Activated CD4-positive, alpha-beta T cell treated with anti-CD3 and anti-CD28 coated beads, Interleukin-10, Interleukin-2, amounts not matched to agents 100 ng/mL and 50 ng/mL, durations not matched to agents 16 hours and 8 hours (primary cell): ENCODE data around the gene RCAN1.
"Not testable (repeated sequence)": the region's sequence is repeated elsewhere in the genome, so short reads cannot be mapped to it uniquely, and the experiment has no call there.

ENCODE experiments used
- DNase-seq: peaks from one replicate; pipeline ENCODE4 v3.0.0-alpha.2; 2020

The RCAN1 gene

DNA sequence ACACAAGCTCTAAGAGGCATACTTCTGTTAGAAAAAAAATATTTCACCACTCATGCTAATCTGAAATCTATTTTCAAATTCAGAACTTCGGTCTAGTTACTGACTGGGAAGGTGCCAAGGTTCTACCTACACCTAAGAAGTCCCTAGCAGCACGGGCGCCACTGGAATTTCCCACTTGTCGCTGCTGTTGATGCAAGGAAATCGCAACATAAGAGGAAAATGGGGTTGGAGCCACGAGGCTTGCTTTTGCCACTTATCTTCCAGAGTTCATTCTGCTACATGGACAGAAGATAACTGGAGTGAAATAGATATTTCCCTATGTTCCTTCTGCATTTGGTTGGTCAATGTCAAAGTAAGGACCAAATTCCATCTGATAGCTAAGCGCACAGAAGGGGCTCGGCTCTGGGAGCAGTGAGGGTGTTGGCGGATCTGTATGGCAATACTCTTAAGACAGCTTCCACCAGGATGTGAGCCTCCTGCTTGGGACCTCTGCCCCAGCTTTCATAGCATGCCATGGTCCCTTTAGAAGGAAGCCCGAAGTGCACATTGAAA lies 47.2 kb downstream of the RCAN1 start:
- DNase-seq, result no peak

DNA sequence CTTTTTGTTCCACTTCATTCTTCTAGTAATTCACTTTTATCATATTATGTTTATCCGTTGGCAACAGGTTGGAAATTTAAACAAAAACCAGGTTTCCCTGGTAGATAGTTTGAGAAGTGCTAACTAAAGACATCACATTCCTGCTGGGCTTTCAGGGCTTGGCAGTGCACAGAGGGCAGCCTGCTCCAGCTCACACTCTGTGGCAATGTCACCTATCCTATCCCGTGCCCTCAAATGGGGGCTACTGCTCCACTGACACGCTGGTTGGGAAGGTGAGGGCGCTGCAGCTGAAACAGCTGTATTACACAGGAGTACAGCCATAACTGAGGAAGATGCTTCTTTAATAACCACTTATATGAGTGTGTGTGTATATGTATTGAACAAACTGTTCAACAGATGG lies 49.7 kb downstream of the RCAN1 start:
- no peak for DNase-seq

GRCh38 chr21:34563370-34563769 lies 51.5 kb downstream of the RCAN1 start:
- DNase-seq, result not testable (repeated sequence)

GRCh38 chr21:34561806-34562205 lies 53.1 kb downstream of the RCAN1 start:
- DNase-seq, result no peak

GRCh38 chr21:34560609-34561008 lies 54.3 kb downstream of the RCAN1 start:
- no peak for DNase-seq

DNA sequence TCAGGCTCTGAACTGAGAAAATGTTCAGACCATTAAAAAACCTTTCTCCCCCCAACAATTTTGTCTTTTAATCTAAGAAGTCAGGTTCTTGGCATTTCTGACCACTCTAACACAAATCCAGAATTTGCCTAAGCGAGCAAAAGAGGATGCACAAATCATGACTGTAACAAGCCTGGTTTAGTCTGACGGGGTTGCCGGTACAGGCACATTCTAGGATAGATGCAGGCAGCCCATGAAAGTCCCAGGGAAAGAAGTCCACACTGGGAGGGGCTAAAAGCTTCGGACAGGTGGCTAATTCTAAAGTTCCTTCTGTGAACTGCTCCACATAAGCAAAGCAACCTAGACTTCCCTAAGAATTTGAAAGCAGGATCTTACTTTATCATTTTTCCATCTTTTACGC lies 54.9 kb downstream of the RCAN1 start:
- no peak for DNase-seq

GRCh38 chr21:34559089-34559631 lies 55.8 kb downstream of the RCAN1 start:
- DNase-seq, result no peak

- no peak for DNase-seq
Observed at GRCh38 chr21:34558166-34558565, 56.7 kb downstream of the RCAN1 start.

GRCh38 chr21:34557261-34557660 lies 57.7 kb downstream of the RCAN1 start:
- peak; percentile 20 for DNase-seq

DNA sequence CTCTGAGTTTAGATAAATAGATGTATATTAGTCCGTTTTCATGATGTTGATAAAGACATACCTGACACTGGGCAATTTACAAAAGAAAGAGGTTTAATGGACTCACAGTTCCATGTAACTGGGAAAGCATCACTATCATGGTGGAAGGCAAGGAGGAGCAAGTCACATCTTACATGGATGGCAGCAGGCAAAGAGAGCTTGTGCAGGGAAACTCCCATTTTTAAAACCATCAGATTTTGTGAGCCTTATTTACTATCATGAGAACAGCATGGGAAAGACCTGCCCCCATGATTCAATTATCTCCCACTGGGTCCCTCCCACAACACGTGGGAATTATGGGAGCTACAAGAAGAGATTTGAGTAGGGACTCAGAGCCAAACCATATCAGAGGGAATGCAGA lies 60.2 kb downstream of the RCAN1 start:
- not testable (repeated sequence) for DNase-seq

DNA sequence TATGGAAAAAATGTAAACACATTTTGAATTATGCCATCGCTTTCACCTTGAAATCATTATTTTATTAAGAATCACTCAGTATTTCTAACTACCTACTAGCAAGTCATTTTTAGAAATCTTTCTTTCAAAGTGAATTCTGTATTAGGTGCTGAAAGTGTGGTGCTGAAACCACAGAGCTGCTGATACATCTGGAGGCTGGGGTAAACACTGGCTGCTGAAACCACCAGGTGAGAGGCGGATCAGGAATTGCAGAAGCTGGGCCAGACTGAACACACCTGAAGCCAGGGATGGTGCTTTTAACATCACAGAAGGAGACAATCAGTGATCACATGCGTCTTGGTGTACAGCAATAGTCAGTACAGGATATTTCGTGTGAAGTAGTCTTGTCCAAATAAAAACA lies 60.7 kb downstream of the RCAN1 start:
- no peak for DNase-seq

DNA sequence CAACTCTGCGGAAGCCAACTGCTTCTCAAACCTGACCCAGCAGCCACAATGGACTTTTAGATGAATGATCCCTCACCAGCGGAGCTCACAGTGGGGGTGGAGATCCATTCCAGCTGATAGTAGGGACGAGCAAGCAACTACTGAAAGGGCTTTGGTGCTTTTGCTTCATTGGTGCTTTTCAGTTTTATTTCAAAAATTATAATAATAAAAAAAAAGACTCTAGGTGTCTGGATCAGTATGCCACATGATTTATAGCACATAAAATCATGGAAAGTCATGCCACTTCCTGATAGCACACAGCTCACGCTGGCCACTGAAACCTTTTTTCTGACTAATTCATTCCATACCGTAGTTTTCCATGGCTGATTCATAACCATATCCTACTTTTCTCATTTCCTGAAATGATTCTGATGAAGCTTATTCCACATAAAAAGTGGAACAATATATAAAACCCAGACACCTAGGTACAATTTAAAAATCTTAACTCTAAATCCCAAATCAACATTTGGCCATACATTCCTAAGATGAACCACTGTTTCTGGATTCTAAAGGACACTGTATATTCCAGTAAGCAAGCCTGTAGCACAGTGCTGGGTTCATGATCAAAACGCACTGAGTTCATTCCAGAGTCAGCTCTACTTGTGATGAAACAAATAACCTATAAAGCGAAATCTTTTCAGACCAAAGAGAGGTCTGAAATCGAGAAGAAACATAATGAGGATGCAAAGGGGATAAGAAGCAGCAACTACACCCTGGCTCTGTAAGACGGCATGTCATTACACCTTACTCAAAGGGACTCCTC lies 61.6 kb downstream of the RCAN1 start:
- no peak for DNase-seq

DNA sequence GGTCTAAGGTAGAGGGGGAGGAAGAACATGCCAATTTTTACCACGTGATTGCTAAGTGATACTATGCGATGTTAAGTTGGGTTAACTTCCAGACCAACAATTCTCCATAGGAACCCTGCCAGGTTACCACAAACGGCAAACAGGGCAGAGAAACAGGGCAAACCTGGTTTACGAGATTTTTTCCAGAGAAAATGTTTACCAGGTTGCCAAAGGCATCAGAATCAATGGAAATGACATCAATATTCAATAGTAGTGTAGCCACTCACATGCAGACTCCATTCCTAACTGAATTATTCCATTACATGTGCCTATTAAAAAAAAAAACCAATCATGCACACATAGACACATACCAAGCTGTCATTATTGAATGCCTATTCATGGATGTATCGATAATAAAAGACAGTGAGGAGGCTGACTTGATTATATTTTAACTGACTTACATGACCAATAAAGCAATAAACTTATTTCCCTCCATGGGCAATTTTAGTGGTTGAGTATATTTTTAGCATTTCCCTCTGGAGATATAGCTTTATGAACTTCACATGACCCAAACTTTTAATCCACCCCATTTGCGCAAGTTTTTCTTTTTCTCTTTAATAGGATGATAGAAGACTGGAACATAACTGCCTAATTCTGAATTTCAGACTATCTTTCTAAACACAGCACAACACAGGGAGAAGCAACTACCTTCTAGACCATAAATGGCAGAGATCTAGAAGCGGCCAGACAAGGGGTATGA lies 62.4 kb downstream of the RCAN1 start:
- DNase-seq, result no peak

DNA sequence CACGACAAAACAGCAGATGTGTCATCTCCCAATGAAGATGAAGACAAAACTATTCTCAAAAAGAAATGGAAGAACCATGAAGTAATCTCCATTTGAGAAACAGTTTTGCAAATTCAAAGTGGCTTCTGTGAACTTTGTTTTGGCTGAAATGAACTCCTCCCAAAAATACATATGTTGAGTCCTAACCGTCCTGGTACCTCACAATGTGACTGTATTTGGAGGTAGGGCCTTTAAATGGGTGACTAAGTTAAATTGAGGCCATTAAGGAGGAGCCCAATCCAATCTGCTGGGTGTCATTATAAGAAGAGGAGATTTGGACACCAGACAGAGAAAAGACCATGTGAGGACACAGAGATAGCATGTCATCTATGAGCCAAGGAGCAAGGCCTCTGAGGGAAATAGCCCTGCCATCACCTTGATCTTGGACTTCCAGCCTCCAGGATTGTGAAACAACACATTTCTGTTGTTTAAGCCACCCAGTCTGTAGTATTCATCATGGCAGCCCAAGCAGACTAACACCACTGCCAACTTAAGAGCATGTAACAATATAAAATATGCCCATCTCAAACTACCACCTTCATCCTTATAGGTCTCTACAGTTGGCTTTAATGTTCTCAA lies 64.6 kb downstream of the RCAN1 start:
- DNase-seq, result no peak

GRCh38 chr21:34548781-34549376 lies 66.0 kb downstream of the RCAN1 start:
- no peak for DNase-seq

DNA sequence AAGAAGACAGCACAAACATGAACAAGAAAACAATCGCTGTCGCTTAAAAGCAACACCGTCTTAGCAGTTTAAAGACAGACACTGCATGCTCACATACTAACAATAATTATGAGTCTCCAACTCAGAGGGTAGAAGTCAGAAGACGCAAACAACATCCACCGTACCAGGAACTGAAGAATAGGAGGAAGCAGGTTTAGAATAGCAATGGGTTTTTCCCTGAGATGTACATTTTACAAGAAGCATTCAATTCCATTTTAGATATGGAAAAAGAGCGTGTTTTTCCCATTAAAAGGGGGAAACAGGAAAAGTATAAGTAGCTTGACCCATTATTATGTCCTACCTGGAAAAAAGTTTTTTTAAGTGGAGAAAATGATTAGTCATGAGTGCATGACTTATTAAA lies 68.4 kb downstream of the RCAN1 start:
- DNase-seq, result no peak

- peak; percentile 41 for DNase-seq
Observed at GRCh38 chr21:34545079-34545884, 69.6 kb downstream of the RCAN1 start.

GRCh38 chr21:34544032-34544496 lies 70.8 kb downstream of the RCAN1 start:
- DNase-seq, result peak; percentile 66

DNA sequence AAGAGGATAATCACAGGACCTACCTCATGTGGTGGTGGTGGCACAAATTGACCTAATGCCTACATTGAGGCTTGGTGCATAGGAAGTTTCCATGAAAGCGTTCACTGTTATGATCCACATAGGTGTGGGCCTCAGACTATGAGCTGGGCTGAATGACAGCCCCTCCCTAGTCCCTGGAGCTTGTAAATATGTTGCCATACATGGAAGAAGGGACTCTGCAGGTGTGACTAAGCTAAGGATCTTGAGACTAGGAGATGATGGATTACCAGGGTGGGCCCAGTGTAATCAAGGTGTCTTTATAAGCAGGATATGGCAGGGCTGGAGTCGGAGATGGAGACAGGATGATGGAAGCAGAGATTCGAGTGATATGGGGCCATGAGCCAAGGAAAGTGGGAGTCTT lies 71.9 kb downstream of the RCAN1 start:
- no peak for DNase-seq

- no peak for DNase-seq
Observed at GRCh38 chr21:34540206-34540605, 74.7 kb downstream of the RCAN1 start.

GRCh38 chr21:34537838-34538237 lies 77.1 kb downstream of the RCAN1 start:
- no peak for DNase-seq

- no peak for DNase-seq
Observed at GRCh38 chr21:34536820-34537219, 78.1 kb downstream of the RCAN1 start.
